ENCODE measurements around the gene DBNDD2. TPM values are rescaled to one million over a fixed set of nuclear protein-coding genes. Genes with fewer than 3 reads are reported as not detected.

DBNDD2 gene
- total RNA-seq, 4 donors from 2014 or later: 14.1 to 39.3 (median 32.2) TPM

- TF ChIP-seq POLR2A (IDR thresholded peaks at IDR 0.05): no peak
- TF ChIP-seq, protein P1, sequence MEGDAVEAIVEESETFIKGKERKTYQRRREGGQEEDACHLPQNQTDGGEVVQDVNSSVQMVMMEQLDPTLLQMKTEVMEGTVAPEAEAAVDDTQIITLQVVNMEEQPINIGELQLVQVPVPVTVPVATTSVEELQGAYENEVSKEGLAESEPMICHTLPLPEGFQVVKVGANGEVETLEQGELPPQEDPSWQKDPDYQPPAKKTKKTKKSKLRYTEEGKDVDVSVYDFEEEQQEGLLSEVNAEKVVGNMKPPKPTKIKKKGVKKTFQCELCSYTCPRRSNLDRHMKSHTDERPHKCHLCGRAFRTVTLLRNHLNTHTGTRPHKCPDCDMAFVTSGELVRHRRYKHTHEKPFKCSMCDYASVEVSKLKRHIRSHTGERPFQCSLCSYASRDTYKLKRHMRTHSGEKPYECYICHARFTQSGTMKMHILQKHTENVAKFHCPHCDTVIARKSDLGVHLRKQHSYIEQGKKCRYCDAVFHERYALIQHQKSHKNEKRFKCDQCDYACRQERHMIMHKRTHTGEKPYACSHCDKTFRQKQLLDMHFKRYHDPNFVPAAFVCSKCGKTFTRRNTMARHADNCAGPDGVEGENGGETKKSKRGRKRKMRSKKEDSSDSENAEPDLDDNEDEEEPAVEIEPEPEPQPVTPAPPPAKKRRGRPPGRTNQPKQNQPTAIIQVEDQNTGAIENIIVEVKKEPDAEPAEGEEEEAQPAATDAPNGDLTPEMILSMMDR (IDR thresholded peaks at IDR 0.05): no peak
- H3K9me3 ChIP-seq: no peaks in the 10 kb centered on the region
- intact Hi-C loops (cut with DNase I): no loop called here
- WGBS, 2 donors: 91 to 92% methylated on average over 8 of the region's 8 CpGs
- H3K27ac ChIP-seq: peak overlapping the region; percentile 28 to 90 (median 80)
- no peak overlapping the region for H3K4me3 ChIP-seq
- H3K27me3 ChIP-seq: no peaks in the 10 kb centered on the region
- H3K36me3 ChIP-seq: peaks cover 16 to 71% (median 43%) of the 10 kb centered on the region in 3 donors
- peaks cover 23 to 48% (median 23%) of the 10 kb centered on the region in 3 donors for H3K4me1 ChIP-seq
- DNase-seq: no peak
These were observed 12.0 kb downstream of the DBNDD2 start for GRCh38 chr20:45420125-45420524.

DNA sequence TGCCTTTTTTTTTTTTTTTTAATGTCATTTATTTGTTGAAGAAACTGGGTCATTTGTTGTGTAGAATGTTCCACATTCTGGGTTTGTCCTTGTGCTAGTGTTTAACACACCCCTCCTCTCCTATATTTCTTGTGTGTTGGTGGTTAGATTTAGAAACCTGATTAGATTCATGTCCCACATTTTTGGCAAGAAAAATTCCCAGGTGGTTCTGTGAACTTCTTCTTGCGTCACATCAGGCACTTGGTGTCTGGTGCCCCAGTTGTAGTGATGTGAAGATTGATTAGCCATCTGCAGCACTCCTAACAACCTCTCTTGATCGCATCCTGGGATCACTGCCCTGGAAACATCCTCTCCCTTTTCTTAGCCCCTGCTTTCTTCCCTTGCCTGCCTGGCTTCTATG is 15.6 kb downstream of the DBNDD2 start:
- no peak for DNase-seq
- intact Hi-C loops (cut with DNase I): no loop called here
- H3K4me1 ChIP-seq: peaks cover 7 to 18% (median 16%) of the 10 kb centered on the region in 3 donors
- no peak overlapping the region for H3K27ac ChIP-seq
- WGBS, 2 donors: 89 to 100% methylated on average over 2 of the region's 2 CpGs
- no peaks in the 10 kb centered on the region for H3K9me3 ChIP-seq
- H3K4me3 ChIP-seq: no peak overlapping the region
- TF ChIP-seq, protein P1 (IDR thresholded peaks at IDR 0.05): no peak
- no peak for TF ChIP-seq POLR2A (IDR thresholded peaks at IDR 0.05)
- no peaks in the 10 kb centered on the region for H3K27me3 ChIP-seq
- H3K36me3 ChIP-seq: peaks cover 16 to 90% (median 51%) of the 10 kb centered on the region in 3 donors

GRCh38 chr20:45425561-45425960 is 17.5 kb downstream of the DBNDD2 start:
- no peaks in the 10 kb centered on the region for H3K9me3 ChIP-seq
- peaks cover 0 to 4% (median 0%) of the 10 kb centered on the region in 3 donors for H3K4me1 ChIP-seq
- H3K36me3 ChIP-seq: peaks cover 16 to 72% (median 47%) of the 10 kb centered on the region in 3 donors
- TF ChIP-seq POLR2A (IDR thresholded peaks at IDR 0.05): no peak
- TF ChIP-seq, protein P1 (IDR thresholded peaks at IDR 0.05): no peak
- no peak for DNase-seq
- H3K27ac ChIP-seq: no peak overlapping the region
- intact Hi-C loops (cut with DNase I): no loop called here
- H3K27me3 ChIP-seq: no peaks in the 10 kb centered on the region
- 86 to 90% methylated on average over 9 to 17 of the region's 17 CpGs for WGBS, 2 donors
- H3K4me3 ChIP-seq: no peak overlapping the region

DNA sequence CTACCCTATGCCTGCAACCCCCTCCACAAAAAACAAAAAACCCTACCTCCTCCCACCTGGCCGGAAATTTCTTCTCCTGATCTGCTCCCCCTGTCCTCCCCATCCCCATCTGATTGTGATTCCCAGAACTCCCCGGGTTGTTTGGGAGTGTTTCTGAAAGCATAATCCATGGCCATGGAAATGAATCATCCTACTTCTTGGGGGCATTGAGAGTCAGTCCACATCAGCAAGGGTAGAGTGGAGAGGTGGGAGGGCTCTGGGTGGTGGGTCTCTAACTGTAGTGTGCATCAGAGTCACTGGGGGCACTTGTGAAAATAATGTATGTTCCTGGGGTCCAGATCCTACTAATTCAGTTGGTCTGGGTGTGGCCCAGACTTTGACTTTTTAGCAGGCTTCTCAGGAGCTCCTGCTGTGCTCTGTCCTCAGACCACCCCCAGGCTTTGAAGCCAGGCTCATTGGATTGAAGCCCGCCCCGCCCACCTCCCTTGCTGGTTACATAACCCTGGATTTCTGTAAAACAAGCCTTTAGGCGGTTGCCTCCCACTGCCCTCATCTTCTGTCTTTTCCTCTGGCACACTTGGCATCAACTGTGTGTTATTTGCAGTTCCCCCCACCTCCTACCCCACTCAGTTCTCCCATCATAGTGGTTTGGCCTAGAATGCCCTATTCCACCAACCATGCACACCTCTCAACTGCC is 18.4 kb downstream of the DBNDD2 start:
- intact Hi-C loops (cut with DNase I): no loop called here
- no peak overlapping the region for H3K4me3 ChIP-seq
- no peaks in the 10 kb centered on the region for H3K27me3 ChIP-seq
- WGBS, 2 donors: 74 to 84% methylated on average over 4 to 5 of the region's 5 CpGs
- no peak for DNase-seq
- H3K27ac ChIP-seq: peak overlapping the region in 1 of 4 donors; percentile 44
- no peaks in the 10 kb centered on the region for H3K9me3 ChIP-seq
- TF ChIP-seq, protein P1 (IDR thresholded peaks at IDR 0.05): no peak
- TF ChIP-seq POLR2A (IDR thresholded peaks at IDR 0.05): no peak
- peaks cover 0 to 4% (median 0%) of the 10 kb centered on the region in 3 donors for H3K4me1 ChIP-seq
- peaks cover 10 to 63% (median 38%) of the 10 kb centered on the region in 3 donors for H3K36me3 ChIP-seq
